NCI-H82 (cell line): ENCODE results near the gene CAMSAP3.
"Not testable (repeated sequence)": the region's sequence is repeated elsewhere in the genome, so short reads cannot be mapped to it uniquely, and the experiment has no call there.

Experiments used
- DNase-seq: peaks from one replicate; lab custom pipeline; 2025; lab: John Stamatoyannopoulos, UW

CAMSAP3 gene

GRCh38 chr19:7575434-7576040 lies 20.1 kb upstream of the CAMSAP3 start:
- DNase-seq = peak; percentile 24

- DNase-seq = not testable (repeated sequence)
Observed at GRCh38 chr19:7577422-7577821, 18.2 kb upstream of the CAMSAP3 start.

DNA sequence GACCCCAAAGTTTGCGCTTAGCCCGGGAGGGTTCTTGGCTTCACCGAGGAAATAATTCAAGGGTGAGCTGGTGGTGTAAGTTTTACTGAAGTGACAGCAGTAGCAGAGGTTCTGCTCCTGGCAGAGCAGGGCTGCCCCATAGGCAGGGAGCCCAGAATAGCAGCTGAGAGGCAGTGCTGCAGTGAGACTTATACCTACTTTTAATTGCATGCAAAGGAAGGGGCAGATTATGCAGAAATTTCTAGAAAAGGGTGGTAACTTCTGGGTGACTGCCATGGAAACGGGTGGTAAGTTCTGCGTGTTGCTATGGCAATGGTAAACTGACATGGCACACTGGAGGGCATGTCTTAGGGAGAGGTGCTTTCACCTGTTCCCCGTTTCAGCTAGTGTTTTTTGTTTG lies 17.5 kb upstream of the CAMSAP3 start:
- no peak for DNase-seq

DNA sequence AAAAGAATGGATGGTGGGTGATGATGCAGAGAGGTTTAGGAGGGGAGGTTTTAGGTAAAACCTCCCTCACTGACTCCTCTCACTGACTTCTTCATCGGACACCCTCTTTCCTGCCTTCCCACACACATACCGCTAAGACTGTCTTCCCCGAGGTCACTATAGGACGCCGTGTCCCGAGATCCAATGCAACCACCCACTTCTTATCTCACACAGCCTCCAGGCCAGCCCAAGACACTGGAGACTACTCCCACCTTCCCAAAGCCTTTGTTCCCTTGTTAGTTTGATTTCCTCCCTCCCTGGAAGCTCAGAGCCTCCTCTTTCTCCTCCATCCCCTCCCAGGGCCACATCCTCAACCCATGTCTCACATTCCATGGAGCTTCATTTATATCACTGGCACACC lies 16.5 kb upstream of the CAMSAP3 start:
- DNase-seq = no peak

DNA sequence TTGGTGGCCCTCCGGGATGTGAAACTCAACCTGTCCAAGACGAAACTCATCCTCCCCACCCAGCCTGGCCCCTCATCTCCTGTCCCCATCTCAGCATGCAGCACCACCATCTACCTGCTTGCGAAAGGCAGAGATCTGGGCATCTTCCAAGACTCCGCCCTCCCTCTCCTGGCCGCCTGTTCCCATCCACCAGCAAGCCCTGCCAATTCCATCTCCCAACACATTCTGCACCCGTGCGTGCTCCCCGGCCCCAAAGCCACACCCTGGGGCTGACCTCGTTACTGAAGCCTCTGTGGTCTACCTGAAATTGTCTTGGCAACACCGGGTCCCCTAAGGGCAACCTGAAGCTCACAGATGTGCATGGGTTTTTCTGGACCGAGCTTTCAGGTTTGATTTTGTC lies 13.2 kb upstream of the CAMSAP3 start:
- DNase-seq = no peak

- no peak for DNase-seq
Observed at GRCh38 chr19:7589822-7590221, 5.8 kb upstream of the CAMSAP3 start.

DNA sequence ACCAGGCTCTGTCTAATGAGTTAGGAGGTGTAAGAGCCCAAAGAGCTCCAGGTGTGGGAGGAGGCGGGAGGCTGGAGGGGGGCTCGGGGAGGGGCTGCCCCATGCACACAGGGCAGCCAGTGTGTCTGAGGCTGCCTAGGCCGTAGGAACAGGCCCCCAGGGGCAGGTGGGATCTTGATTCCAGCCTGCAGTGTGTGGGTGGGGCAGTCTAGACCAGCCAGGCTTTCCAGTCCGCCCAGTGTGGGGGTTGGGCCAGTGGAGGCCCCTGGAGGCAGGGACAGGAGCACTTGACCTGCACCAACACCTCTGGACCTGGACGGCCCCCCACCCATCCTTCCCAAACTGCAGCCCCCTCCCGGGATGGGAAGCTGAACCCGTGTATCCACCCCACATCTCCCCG lies 5.4 kb upstream of the CAMSAP3 start:
- DNase-seq = no peak

DNA sequence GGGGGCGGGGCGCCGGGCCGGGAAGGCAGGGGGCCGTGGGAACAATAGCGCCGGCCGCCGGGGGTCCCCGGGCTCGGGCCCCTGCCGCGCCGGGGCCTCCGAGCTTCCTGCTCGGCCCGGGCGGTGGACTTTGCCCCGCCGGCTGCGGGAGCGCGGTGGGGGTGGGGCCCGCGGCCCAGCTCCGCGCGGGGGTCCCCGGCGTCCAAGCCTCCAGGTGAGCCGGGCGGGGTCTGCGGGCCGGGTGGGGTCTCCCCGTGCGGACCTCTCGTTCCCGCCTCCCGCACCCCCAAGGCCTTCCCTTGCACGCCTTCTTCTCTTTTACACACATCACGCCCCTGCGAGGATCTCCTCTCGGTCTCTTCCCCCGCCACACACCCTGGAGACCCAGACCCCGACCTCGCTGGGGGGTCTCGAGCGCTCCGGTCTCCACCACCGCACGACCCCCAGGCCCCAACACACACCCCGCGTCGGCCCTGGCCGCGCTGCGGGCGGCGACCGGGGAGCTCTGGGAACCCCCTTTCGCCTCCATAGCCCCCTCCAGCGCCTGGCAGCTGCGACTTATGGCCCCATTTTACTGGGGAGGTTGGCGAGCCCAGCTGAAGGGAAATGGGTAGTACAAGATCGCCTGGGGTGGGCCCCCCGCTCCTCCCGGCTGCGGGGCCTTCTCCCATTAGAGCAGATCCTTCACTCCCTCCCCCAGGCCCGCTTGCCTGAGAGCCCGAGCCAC lies 711 bp downstream of the CAMSAP3 start:
- no peak for DNase-seq

GRCh38 chr19:7597689-7598088 lies 2.0 kb downstream of the CAMSAP3 start:
- no peak for DNase-seq

DNA sequence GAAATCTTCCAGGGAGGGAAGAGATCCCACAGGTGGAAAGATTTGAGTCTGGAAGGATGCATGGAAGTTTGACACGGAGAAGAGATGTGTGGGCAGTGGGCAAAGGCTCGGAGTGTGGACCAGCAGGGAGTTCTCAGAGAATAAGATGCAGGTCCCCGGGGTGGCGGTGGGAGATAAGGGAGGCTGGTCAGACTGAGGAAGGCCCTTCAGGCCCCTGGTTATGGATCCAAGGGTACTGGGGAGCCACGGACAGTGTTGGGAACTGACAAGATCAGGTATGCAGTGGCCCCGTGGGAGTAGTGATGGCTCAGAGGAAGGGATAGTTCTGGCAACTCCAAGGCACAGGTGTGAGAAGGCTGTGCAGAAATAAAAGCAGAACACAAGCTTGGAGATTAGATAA lies 2.5 kb downstream of the CAMSAP3 start:
- DNase-seq = no peak

DNA sequence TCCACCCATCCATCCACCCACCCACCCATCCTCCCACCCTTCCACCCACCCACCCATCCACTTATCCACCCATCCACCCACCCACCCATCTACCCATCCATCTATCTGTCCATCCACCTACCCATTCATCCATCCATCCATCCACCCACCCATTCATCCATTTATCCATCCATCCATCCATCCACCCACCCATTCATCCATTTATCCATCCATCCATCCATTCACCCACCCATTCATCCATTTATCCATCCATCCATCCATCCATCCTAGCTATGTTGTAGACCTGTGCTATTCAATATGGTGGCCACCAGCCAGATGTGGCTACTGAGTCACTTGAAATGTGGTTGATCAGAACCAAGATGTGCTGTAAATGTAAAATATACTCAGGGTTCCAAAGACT lies 5.1 kb downstream of the CAMSAP3 start:
- no peak for DNase-seq

GRCh38 chr19:7602240-7602934 lies 6.7 kb downstream of the CAMSAP3 start:
- no peak for DNase-seq

DNA sequence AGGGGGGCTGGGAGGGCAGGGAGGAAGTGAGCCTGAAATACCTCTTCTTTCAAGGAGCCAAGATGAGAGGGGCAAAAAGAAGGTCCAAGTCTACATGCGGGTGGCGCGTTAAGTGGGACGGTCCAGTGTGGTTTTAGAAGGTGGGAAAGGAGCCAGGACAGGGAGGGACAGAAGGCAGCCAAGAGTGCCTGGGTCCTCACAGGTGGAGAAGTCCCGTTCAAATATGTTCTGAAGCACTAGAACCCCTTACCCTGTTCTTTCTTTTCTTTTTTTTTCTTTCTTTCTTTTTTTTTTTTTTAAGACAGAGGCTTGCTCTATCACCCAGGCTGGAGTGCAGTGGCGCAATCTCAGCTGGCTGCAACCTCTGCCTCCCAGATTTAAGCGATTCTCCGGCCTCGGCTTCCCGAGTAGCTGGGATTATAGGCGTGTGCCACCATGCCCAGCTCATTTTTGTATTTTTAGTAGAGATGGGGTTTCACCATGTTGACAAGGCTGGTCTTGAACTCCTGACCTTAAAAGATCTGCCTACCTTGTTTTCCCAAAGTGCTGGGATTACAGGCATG lies 7.4 kb downstream of the CAMSAP3 start:
- DNase-seq = no peak

DNA sequence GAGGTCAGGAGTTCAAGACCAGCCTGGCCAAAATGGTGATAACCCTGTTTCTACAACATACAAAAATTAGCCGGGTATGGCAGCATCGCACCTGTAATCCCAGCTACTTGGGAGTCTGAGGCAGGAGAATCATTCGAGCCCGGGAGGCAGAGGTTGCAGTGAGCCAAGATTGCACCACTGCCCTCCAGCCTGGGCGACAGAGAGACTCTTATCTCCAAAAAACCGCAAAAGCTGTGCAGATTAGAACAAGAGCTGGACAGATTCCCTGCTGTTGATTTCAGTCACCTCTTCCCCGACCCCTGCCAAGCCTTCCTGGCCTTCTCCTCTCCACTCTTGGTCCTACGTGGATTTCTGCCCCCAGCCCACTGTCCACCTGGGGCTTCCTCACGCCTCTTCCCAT lies 8.3 kb downstream of the CAMSAP3 start:
- no peak for DNase-seq

GRCh38 chr19:7605490-7606222 lies 10.0 kb downstream of the CAMSAP3 start:
- peak; percentile 78 for DNase-seq

DNA sequence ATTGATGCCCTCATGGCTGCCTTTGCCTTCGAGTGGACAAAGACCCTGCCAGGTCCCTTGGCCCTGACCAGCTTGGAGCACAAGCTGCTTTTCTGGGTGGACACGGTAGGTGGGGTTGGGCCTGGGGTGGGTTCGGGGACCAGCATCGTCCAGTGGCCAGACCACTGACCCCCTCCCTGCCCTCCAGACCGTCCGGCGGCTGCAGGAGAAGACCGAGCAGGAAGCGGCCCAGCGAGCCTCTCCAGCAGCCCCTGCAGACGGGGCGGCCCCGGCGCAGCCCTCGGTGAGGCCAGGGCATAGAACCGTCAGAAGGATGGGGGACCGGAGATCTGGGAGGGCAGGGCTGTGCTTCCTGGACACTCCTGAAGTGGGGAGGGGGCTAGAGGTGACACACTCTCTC lies 10.6 kb downstream of the CAMSAP3 start:
- DNase-seq = no peak

- DNase-seq = no peak
Observed at GRCh38 chr19:7607212-7607873, 11.7 kb downstream of the CAMSAP3 start.

GRCh38 chr19:7607874-7608560 lies 12.4 kb downstream of the CAMSAP3 start:
- no peak for DNase-seq

- DNase-seq = no peak
Observed at GRCh38 chr19:7610491-7611240, 15.0 kb downstream of the CAMSAP3 start.

DNA sequence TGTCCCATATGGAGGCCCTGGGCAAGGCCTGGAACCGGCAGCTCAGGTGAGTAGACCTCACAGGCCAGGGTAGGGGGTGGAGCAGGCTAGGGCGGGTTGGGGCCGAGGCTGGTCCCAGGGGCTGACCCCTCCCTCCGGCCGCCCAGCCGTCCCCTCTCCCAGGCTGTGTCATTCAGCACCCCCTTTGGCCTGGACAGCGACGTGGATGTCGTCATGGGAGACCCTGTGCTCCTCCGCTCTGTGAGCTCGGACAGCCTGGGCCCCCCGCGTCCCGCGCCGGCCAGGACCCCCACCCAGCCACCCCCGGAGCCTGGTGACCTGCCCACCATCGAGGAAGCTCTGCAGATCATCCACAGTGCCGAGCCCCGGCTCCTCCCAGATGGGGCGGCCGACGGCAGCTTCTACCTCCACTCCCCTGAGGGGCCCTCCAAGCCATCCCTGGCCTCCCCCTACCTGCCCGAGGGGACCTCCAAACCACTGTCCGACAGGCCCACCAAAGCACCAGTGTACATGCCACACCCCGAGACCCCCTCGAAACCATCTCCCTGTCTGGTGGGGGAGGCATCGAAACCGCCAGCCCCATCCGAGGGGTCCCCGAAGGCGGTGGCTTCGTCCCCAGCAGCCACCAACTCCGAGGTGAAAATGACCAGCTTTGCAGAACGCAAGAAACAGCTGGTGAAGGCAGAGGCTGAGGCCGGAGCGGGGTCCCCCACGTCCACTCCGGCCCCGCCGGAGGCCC lies 16.0 kb downstream of the CAMSAP3 start:
- DNase-seq = no peak
